GDM1 (cell line): Measurements from ENCODE around the gene HNRNPA3.
"Not testable (repeated sequence)": the region's sequence is repeated elsewhere in the genome, so short reads cannot be mapped to it uniquely, and the experiment has no call there.

ENCODE experiments used
- DNase-seq: peaks from one replicate; lab custom pipeline; 2025; lab: John Stamatoyannopoulos, UW

HNRNPA3 gene

GRCh38 chr2:177256026-177256425 is 43.4 kb downstream of the HNRNPA3 start:
- no peak for DNase-seq

GRCh38 chr2:177256695-177257094 is 44.1 kb downstream of the HNRNPA3 start:
- no peak for DNase-seq

GRCh38 chr2:177257471-177257870 is 44.9 kb downstream of the HNRNPA3 start:
- DNase-seq: no peak

GRCh38 chr2:177258059-177258458 is 45.5 kb downstream of the HNRNPA3 start:
- no peak for DNase-seq

GRCh38 chr2:177260379-177260778 is 47.8 kb downstream of the HNRNPA3 start:
- no peak for DNase-seq

GRCh38 chr2:177261116-177262060 is 48.8 kb downstream of the HNRNPA3 start:
- DNase-seq: no peak

GRCh38 chr2:177262092-177262491 is 49.5 kb downstream of the HNRNPA3 start:
- DNase-seq: no peak

- DNase-seq: no peak
Measured at GRCh38 chr2:177262958-177263450, 50.4 kb downstream of the HNRNPA3 start.

- peak; percentile 91 for DNase-seq
Measured at GRCh38 chr2:177263451-177264208, 51.0 kb downstream of the HNRNPA3 start.

- DNase-seq: peak; percentile 67
Measured at GRCh38 chr2:177264209-177264692, 51.7 kb downstream of the HNRNPA3 start.

GRCh38 chr2:177264693-177265587 is 52.3 kb downstream of the HNRNPA3 start, which contains the start of gene NFE2L2:
NFE2L2 (minus strand) TSS chr2:177264727; CDS start chr2:177264576, 151 bp downstream.
- DNase-seq: peak; percentile 85

- DNase-seq: no peak
Measured at GRCh38 chr2:177265824-177266817, 53.5 kb downstream of the HNRNPA3 start.

- DNase-seq: not testable (repeated sequence)
Measured at GRCh38 chr2:177266955-177267354, 54.4 kb downstream of the HNRNPA3 start.

- DNase-seq: no peak
Measured at GRCh38 chr2:177268187-177268871, 55.7 kb downstream of the HNRNPA3 start.

- DNase-seq: no peak
Measured at GRCh38 chr2:177268901-177269300, 56.3 kb downstream of the HNRNPA3 start.

- DNase-seq: no peak
Measured at GRCh38 chr2:177270531-177270930, 57.9 kb downstream of the HNRNPA3 start.

- no peak for DNase-seq
Measured at GRCh38 chr2:177271981-177272666, 59.5 kb downstream of the HNRNPA3 start.

GRCh38 chr2:177272765-177273164 is 60.2 kb downstream of the HNRNPA3 start:
- DNase-seq: no peak

GRCh38 chr2:177273408-177273807 is 60.8 kb downstream of the HNRNPA3 start:
- no peak for DNase-seq
